RPMI8226 (cell line): ENCODE data around the gene PTPRJ.

Experiments
- DNase-seq: peaks from one replicate; pipeline ENCODE4 v3.0.0-alpha.2; 2015

The PTPRJ gene

GRCh38 chr11:47997063-47998053 lies 17.0 kb downstream of the PTPRJ start:
- DNase-seq: no peak

- no peak for DNase-seq
Observed at GRCh38 chr11:47998345-47998732, 18.0 kb downstream of the PTPRJ start.

- DNase-seq: no peak
Observed at GRCh38 chr11:47998733-47999359, 18.5 kb downstream of the PTPRJ start.

GRCh38 chr11:48000432-48000831 lies 20.1 kb downstream of the PTPRJ start:
- DNase-seq: no peak

GRCh38 chr11:48001438-48002021 lies 21.2 kb downstream of the PTPRJ start:
- no peak for DNase-seq

- DNase-seq: no peak
Observed at GRCh38 chr11:48002561-48002960, 22.2 kb downstream of the PTPRJ start.

- DNase-seq: no peak
Observed at GRCh38 chr11:48003926-48004325, 23.6 kb downstream of the PTPRJ start.

GRCh38 chr11:48004456-48004855 lies 24.1 kb downstream of the PTPRJ start:
- DNase-seq: no peak

GRCh38 chr11:48005136-48005535 lies 24.8 kb downstream of the PTPRJ start:
- no peak for DNase-seq

GRCh38 chr11:48005831-48006270 lies 25.5 kb downstream of the PTPRJ start:
- DNase-seq: no peak

- DNase-seq: no peak
Observed at GRCh38 chr11:48006301-48006992, 26.1 kb downstream of the PTPRJ start.

- no peak for DNase-seq
Observed at GRCh38 chr11:48007677-48008076, 27.3 kb downstream of the PTPRJ start.

GRCh38 chr11:48008951-48009270 lies 28.6 kb downstream of the PTPRJ start:
- DNase-seq: no peak

- no peak for DNase-seq
Observed at GRCh38 chr11:48011102-48011797, 30.9 kb downstream of the PTPRJ start.

GRCh38 chr11:48011798-48012391 lies 31.5 kb downstream of the PTPRJ start:
- DNase-seq: no peak

- peak; percentile 11 for DNase-seq
Observed at GRCh38 chr11:48013269-48013901, 33.0 kb downstream of the PTPRJ start.

GRCh38 chr11:48014917-48015316 lies 34.6 kb downstream of the PTPRJ start:
- DNase-seq: no peak

GRCh38 chr11:48017105-48017830 lies 36.9 kb downstream of the PTPRJ start:
- DNase-seq: no peak

GRCh38 chr11:48017831-48018527 lies 37.6 kb downstream of the PTPRJ start:
- no peak for DNase-seq

GRCh38 chr11:48018528-48019216 lies 38.3 kb downstream of the PTPRJ start:
- DNase-seq: no peak
